H1 (cell line): ENCODE data around the gene CSRP1. TPM values are rescaled to one million over a fixed set of nuclear protein-coding genes. Genes with fewer than 3 reads are reported as not detected.

Experiments used
- HDAC6 ChIP-seq: IDR thresholded peaks from one replicate; pipeline ENCODE4 v1.7.1; 2012; ENCODE audit warnings: low read depth, mild to moderate bottlenecking, inconsistent platforms, low read length, moderate library complexity
- SP1 ChIP-seq: IDR thresholded peaks from 2 replicates; pipeline ENCODE4 v1.6.1; 2011; ENCODE audit warnings: low read depth, low read length
- polyA plus RNA-seq, 7 experiments: library from polyadenylated mRNA; depleted of rRNA in 3 of 7; stranded (reverse) in 5 of 7; unstranded in 2 of 7; fragments of >200 nt in 5 of 7; fragments of 200-250 nt in 2 of 7; gene quantifications; 1 replicate in 5 of 7; 2 replicates in 1 of 7; 4 replicates in 1 of 7; pipeline versions ENCODE4 v1.2.1 to v1.2.3, GENCODE V29; 2011 to 2013; ENCODE audit warnings: missing spikeins in 2 of 7, mixed read lengths in 2 of 7
- total RNA-seq: library from RNA; stranded (reverse); fragmentation: NEBNext Ultra II Directional; extraction: Animal tissue kit (Norgen Biotek cat#: 25700); gene quantifications from 2 replicates; pipeline ENCODE4 v1.2.1, GENCODE V29; 2021

Gene CSRP1
- total and polyA plus RNA-seq, 2 of the 8 experiments (the other 6 are each of a cell fraction or from before 2014, with no cell fraction given) = 14.2 to 22.3 TPM

GRCh38 chr1:201463071-201463552 is 43.8 kb downstream of the CSRP1 start (continued):
- TF ChIP-seq SP1 = no peak
- TF ChIP-seq HDAC6 = no peak
